HG03108 (cell line): Measurements from ENCODE around the gene UAP1L1.

ENCODE experiments used
- ATAC-seq: cut with Tn5 transposase; IDR thresholded peaks from one replicate; pipeline ENCODE4 v1.9.1; 2021; ENCODE audit warnings: moderate library complexity; ENCODE audit not compliant: unreplicated experiment

Gene UAP1L1

GRCh38 chr9:137128862-137129455 is 51.6 kb downstream of the UAP1L1 start:
- peak; percentile 5 for ATAC-seq

GRCh38 chr9:137129456-137130175 is 52.3 kb downstream of the UAP1L1 start:
- ATAC-seq = peak; percentile 76

DNA sequence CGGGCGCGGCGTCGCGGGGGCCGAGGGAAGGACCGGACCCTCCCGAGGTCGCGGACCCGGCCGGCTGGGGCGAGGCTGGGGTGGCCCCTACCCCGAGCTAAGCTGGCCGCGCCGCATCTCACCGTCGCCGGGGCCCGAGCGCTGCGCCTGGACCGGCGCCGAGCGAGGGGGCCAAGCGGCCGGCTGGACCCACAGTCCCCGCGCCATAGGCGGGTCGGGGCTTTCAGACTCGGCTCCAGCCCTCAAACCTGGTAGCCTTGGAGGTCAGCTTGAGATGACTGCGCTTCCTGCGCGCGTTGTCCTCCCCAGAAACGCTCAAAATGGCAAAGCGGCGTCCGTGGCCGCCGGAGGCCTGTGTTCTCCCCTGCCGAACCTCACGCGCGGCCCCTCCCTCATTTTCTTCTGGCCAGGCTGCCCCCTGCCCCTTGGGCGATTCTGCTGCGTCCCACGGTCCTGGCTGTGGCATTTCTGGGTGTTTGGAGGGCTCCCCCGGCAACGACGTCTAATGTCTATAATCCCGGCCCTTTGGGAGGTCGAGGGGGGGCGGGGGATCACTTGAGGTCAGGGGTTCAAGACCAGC is 52.9 kb downstream of the UAP1L1 start:
- ATAC-seq = peak; percentile 5
